Hindlimb muscle (tissue), 1 donor: Measurements from ENCODE around the gene ATR. TPM values are rescaled to one million over a fixed set of nuclear protein-coding genes. Genes with fewer than 3 reads are reported as not detected.

ENCODE experiments used
- DNase-seq: peaks from one replicate; pipeline ENCODE4 v3.0.0-alpha.2; 2013
- polyA plus RNA-seq: library from polyadenylated mRNA; unstranded; fragments of 120-200 nt; gene quantifications from one replicate; pipeline ENCODE4 v1.2.1, GENCODE V29; 2013; ENCODE audit not compliant: insufficient read length

Gene ATR
- polyA plus RNA-seq, 1 donor = 12.2 TPM

DNA sequence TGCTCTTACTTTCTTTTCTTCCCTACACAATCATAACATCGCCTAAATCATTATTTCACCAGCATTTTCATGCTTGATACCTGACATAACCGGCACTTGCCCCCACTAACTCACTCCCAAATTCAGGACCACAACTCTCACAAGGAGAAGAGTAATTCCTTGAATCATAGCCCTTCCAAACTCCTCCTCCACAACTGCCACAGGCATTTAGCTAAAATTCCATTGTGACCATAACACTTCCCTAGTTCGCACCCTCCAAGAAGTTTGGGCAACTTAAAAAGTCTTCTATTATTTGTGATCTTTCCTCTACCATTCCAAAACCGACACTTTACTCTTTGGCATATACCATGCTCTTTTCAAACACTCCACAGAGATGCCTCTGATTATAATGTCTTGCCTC, 71.3 kb downstream of the ATR start:
- DNase-seq = no peak

DNA sequence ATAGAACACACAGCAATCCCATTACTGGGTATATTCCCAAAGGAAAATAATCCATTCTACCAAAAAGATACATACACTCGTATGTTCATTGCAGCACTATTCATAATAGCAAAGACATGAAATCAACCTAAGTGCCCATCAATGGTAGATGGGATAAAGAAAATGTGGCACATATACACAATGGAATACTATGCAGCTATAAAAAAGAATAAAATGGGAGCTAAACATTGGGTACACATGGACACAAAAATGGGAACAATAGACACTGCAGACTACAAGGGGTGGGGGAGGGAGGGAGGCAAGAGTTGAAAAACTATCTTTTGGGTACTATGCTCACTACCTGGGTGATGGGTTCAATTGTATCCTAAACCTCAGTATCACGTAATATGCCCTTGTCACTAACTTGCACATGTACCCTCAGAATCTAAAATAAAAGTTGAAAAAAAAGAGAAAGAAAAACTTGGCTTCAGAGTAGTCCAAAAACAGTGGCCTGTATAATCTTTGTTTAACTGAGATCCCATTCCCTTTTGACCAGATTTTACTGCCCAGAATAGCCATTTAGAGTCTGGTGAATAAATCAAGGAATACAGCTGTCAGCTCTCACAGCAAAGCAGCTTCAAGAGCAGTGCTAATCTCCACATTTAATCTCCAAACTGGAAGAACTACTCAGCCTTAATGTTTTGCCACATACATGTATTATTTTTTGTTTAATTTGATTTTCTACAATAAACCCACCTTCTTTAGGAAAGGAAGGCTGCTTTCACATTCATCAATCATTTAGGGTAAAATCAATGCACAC, 76.1 kb downstream of the ATR start:
- DNase-seq = no peak

DNA sequence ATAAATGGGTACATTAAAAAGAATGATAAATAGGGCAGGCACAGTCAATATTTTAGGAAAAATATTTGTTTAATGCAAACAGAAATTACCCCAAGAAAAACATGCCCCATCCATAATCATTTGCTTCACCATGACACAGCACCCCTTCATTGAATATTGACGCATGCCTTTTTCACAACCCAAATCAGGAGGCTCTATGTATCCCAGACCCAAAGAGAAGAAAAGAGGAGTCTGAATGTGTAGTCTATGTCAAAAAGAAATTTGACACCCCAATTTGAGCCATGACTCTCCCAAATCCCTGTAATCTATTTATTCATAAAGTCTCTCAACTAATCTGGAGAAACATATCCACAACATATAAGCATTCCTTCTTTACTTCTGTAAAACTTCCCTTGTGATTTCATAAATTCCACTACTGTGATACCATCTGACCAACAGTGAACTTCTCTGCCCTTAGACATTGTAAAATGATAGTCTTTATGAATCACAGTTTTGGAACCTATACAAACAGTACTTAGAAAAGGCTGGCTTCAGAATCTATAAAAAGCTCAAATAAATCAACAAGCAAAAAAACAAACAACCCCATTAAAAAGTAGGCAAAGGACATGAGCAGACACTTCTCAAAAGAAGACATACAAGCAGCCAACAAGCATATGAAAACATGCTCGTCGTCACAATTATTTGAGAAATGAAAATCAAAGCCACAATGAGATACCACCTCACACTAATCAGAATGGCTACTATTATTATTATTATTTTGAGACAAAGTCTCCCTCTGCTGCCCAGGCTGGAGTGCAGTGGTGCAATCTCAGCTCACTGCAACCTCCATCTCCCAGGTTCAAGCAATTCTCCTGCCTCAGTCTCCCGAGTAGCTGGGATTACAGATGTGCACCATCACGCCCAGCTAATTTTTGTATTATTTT, 77.3 kb downstream of the ATR start:
- DNase-seq = no peak

DNA sequence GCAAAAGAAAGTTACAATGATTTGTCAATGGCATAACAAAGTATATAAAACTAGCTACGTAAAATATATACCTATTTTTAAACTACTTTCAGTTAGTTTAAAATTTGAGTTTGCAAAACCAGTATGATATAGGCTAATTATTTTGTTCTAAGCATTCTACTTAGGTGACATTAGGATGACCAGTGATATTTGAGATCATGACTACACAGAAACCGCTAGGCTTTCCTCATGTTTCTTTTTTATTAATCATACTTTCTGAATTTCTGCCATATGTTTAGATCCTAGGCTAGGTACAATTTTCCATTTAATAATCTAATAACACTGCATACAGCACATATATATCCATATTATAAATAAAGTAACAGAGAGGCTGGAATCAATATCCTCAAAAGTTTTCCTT, 78.3 kb downstream of the ATR start:
- DNase-seq = no peak

DNA sequence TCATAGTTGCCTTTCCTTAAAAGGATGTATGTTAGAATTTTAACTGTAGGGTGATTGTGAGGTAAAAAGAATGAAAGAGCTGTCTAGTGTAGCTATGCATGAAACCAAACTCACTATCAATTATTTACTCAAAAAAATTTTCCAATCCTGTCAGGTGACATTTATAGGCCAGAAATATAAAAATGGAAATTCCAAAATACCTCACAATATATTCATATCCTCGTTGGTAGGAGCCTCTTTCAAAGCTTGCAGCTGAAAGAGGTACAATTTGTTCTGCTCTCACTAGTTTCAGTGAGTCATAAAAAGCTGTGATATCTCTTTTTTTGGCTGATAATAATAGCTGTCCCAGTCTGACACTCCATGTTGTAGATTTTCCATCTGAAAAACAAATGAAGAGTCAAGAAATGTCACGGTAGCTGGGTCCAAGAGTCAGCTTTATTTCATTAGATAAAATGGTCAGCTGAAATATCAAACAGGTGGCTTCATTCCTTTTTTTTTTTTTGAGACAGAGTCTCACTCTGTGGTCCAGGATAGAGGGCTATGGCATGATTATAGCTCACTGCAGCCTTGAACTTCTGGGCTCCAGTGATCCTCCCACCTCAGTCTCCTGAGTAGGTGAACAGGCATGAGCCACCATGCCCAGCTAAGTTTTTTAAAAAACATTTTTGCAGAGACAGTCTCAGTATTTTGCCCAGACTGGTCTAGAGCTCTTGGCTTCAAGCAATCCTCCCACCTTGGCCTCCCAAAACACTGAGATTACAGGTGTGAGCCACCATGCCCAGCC, 79.9 kb downstream of the ATR start:
- no peak for DNase-seq

DNA sequence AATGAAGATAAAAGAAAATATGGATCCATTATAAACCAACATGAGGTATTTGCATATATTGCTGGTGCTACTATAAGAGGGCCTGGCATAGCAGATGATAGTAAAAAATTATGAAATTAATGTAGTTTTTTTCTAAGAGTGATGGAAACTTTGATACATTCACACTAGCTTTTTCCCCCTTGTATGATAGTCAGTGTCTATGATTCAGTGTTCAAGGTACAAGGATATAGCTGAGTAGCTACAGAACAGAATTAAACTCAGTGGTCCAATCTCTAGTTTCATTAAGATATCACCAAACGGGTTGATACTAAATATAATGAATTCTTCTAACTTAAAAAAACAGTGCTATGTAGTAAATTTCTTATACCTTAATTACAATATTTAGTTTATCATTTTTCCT, 80.8 kb downstream of the ATR start:
- no peak for DNase-seq

DNA sequence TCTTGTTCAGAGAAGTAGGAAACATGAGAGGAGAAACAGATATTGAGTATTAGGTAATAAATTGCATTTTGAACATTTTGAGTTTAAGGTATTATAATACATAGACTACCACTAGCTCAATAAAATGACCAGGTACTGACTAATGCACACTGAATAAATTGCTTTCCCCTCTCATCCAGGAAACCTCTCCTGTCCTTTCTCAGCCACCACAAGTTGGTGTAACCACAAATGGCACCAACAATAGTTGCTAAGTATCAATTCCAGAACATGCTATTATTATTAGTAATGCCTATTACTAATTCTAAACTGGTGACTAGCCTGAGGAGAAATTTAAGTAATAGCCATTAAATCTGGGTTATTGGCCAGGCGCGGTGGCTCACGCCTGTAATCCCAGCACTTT, 83.4 kb downstream of the ATR start:
- no peak for DNase-seq

DNA sequence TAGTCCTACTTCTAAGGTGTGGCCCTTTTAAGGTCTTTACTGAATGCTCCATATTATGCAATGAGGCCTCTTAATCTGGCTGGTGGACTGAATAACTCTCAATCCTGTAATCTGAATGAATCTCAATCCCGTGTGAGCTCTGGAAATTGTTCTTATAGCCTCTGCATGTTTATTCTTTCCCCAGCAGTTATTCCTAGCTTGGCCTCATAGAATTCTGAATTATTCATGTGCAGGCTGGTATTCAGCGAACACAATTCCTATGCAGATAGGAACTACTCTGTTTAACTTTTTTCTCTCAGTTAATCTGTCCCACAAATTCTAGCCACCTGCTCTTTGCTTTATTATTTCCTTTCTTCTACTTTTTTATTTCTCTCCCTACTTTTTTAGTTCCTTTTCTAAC, 86.3 kb downstream of the ATR start:
- no peak for DNase-seq

DNA sequence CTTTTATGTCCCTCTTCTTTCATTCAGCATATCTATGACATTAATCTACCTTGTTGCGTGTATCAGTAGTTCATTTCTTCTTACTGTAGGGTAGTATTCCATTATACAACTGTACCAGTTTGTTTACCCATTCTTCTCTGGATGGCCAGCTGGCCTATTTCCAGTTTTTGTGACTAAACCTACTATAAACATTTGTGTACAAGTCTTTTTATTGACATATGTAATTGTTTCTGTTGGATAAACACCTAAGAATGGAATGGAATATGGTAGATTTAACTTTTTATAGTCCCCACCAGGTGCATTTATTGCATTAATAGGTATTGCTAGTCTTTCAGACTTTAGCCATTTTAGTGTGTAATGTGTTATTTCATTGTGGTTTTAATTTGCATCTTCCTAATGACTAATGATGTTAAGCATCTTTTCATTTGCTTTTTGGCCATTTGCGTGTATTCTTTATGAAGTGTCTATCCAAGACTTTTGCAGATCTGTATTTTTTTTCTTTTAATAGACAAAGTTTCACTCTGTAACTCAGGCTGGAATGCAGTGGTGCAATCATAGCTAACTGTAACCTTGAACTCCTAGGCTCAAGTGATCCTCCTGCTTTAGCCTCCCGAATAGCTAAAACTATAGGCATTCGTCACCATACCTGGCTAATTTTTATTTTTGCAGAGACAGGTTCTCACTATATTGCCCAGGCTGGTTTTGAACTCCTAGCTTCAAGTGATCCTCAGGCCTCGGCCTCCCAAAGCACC, 88.8 kb downstream of the ATR start:
- no peak for DNase-seq

DNA sequence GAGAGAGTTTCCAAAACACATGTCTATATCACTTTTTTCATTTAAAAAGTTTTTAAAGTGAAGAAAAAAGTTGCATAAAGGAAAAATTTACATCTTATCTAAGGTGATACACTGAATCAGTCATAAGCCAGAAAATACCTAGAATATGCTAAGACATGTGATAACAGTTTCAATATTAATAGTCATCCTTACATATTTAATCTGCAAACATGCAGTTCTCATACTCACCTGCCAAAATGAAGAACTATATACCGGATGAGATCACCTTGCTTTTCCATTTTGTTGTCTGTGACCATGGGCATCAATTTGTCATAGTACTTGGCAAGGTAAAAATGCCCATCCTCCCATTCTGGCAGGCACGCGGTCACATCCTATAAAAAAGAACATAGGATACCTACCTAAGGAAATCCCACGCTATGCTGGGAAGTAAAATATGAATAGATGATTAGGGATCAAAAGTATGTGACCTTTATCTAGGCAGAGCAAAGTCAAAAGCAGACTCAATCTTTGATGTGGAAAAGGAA, 93.6 kb downstream of the ATR start:
- no peak for DNase-seq

DNA sequence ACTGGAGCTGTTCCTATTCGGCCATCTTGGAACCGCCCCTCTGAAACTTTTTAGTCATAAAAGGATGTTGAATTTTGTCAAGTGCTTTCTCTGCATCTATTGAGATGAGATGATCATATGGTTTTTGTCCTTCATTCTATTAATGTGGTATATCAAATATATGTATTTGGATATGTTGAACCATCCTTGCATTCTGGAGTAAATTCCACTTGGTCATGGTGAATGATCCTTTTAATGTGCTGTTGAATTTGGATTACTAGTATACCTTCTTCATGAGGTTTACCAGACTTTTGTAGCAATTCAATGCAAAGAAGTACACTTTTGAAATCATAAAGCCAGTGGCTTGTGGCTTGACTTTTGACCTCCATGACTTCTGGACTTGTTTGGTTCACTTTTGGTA, 97.3 kb downstream of the ATR start:
- DNase-seq = no peak

DNA sequence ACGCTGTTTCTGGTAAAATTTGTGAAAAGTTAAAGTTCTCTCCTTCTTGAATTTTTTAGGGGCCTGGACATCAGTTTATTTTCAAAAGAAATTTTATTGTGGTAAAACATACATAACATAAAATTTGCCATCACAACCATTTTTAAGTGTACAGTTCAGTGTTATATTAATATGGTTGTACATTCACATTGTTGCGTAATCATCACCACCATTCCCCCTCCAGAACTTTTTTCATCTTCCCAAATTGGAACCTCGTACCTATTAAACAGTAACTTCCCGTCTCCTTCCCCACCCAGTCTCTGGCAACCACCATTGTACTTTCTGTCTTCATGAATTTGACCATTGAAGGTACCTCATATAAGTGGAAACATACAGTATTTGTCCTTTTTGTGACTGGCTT, 107.7 kb downstream of the ATR start:
- DNase-seq = no peak

DNA sequence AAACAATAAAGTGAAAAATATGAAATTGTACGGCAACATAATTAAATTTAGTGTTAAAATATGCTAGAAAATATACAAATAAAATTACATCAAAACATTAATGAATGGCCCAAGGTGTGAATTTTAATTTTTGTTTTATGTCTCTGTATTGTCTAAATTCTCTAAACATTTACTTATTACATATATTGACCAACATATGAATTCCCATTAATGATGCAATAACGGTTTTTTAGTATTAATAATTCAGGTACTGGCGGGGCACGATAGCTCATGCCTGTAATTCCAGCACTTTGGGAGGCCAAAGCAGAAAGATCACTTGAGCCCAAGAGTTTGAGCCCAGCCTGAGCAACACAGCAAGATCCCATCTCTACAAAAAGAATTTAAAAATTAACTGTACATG, 110.1 kb downstream of the ATR start:
- no peak for DNase-seq

DNA sequence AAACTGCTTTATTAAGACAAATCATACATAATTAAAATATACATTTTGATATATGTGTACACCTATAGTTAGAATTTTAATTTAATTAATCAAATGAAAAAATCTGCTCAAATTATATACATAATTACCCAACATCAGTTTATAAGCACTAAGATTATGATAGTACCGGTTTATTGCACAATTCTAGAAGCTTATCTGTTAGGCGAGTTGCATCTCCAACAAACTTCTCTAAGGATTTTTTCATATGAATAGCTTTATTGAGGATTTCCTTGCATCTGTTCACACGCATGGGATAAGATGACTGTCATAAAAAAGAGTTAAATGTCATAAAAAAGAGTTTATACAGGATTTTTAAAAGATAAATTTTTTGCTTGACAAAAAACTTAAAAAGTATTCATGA, 110.8 kb downstream of the ATR start:
- no peak for DNase-seq

DNA sequence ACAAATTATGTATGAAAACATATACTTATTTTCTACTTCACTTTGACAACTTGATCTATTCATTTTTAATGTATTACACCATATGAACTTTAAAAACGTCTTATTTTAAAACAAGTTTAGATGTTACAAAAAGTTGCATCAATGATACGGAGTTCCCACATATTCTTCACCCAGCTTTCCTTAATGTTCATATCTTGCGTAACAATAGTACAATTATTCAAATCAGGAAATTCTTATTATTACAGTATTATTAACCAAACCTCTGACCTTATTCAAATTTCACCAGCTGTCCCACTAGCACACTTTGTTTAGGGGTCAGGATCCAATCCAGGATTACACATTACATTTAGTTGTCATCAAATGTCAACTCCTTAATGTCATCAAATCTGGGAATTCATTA, 117.8 kb downstream of the ATR start:
- no peak for DNase-seq

DNA sequence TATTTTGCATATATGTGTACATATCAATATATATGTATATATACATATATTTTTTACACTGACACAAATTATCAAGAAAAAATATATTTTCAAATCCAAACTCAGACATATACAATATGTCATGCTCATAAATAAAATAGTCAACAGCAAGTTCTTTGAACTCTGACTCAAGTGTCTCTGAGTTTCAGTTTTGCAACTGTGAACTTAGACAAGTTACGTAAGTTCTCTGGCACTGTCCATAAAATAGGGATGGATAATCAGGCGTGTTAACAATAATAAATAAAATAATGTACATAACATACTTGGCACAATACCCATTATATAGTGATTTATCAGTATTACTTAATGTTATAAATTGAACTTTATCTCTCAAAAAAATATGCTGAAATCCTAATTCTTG, 118.6 kb downstream of the ATR start:
- no peak for DNase-seq

DNA sequence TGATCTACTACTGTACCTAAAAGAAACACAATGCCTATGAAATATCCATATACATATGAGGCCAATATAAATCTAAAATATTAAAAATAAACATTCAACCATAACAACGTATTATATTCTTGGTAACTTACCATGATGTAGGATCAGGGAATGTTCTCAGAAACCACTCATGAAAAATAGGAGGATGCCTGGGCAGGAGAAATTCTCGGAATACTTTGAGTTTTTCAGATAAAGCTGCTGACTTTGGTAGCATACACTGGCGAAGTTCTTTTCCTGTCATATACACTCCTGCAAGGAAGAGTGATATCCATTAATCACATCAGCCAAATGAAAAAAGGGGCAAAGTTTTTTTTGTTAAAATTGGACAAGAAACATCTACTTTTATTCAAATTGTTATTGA, 119.4 kb downstream of the ATR start:
- no peak for DNase-seq

DNA sequence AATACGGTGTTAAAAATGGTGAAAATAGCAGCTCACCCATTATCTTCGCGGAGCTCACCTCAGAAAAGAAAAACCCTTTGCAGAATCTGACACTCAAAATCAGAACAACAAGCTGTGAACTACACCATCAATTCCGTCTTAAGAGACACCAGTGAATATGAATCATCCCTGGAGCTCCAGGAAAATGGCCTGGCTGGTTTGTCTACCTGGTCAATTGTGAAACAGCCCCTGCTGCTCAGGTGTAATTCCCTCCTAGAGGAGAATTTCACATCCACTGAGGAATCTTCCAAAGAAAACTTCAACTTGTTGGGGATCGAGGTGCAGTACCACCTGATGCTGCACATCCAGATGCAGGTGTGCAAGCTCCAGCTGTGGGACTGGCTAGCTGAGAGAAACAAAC, 127.7 kb downstream of the ATR start:
- no peak for DNase-seq

DNA sequence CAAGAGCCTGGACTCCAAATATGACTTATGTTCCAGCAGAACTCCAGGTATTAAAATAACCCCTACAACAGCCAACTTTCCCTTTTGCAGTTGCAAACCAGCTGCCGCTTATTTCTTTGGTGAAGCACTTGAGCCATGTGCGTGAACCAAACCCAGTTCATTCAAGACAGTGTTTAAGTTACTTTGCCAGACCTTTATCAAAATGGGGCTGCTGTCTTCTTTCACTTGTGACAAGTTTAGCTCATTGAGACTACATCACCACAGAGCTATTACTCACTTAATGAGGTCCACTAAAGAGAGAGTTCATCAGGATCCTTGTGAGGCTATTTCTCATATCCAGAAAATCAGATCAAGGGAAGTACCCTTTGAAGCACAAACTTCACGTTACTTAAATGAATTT, 128.3 kb downstream of the ATR start:
- no peak for DNase-seq

DNA sequence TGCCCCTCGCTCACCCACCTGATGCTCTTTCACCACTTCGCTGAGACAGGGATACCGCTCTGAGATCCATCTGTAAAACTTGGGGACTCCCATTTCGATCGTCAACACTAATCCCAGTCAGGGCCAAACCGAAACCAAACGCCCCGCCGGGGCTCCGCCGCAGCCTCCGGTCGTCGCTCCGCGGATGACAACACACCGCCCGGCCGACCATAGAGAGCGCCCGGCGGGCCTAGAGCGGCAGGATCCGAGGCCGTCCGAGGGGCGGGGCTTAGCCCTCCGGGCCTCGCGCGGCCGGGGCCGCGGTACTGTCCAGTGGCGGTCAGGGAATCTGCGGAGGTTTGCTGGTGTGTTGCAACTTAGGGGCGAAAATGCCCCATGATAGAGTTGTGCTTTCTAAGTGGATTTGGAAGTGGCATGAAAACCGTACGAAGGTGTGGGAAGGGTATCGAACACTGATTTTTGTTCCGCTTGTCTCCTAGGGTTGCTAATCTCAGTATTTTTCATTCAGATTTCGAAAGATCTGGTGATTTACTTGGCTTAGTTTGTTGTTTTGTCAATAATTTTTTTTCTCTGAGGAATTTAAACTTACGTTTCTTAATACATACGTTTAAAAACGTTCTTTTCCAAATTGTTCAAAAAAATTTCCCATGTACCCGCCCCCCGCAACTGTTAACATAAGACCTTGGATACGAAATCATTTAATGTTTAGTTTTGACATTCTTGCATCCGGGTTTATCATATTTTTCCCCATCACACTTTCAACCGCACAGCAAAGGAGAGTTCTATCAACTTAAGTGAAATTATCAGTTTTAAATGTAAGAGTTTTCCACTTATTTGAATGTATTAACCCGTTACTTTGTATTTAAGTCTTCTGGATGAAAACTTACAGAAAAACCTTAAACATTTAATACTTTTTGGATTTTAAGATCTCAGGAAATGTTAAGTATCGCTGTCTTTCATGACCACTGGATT, 130.4 kb downstream of the ATR start, which contains the start of gene XRN1:
TSS of gene XRN1 (minus strand) at position 186 of the 972 bp plus-strand sequence. CDS start at position 93, 93 bp downstream.
- DNase-seq = peak; percentile 96
